Astrocyte (in vitro differentiated cells and primary cell): Measurements from ENCODE around the gene SUMF1. TPM values are rescaled to one million over a fixed set of nuclear protein-coding genes. Genes with fewer than 3 reads are reported as not detected.
"Not testable (repeated sequence)": the region's sequence is repeated elsewhere in the genome, so short reads cannot be mapped to it uniquely, and the experiment has no call there.

Experiments
- DNase-seq: peaks from one replicate; pipeline ENCODE4 v3.0.0-alpha.2; 2010; ENCODE audit warnings: low read depth
- FAIRE-seq: peaks from 2 replicates; lab custom pipeline; 2011; peaks lifted over from hg19 to GRCh38; lab: Jason Lieb, UNC
- H2AFZ ChIP-seq: 2 replicates; pipeline ENCODE4 v1.6.0; 2012; ENCODE audit warnings: low read depth, low read length, inconsistent platforms
- H3K27ac ChIP-seq: 2 replicates; pipeline ENCODE4 v1.5.1; 2011; ENCODE audit warnings: low read depth, low read length, inconsistent platforms
- H3K27me3 ChIP-seq: 2 replicates; pipeline ENCODE4 v1.6.0; 2011; ENCODE audit warnings: low read length, inconsistent platforms; ENCODE audit not compliant: insufficient read depth
- H3K36me3 ChIP-seq: 2 replicates; pipeline ENCODE4 v1.5.1; 2011; ENCODE audit warnings: low read length, inconsistent platforms; ENCODE audit not compliant: insufficient read depth
- H3K4me1 ChIP-seq: 2 replicates; pipeline ENCODE4 v1.5.1; 2011; ENCODE audit warnings: low read length, inconsistent platforms; ENCODE audit not compliant: insufficient read depth
- H3K4me2 ChIP-seq: 2 replicates; pipeline ENCODE4 v1.6.0; 2012; ENCODE audit warnings: low read length, inconsistent platforms
- H3K4me3 ChIP-seq: 2 replicates; pipeline ENCODE4 v1.5.1; 2011; ENCODE audit warnings: low read depth, mild to moderate bottlenecking, low read length, inconsistent platforms; ENCODE audit not compliant: insufficient read depth
- H3K79me2 ChIP-seq: 2 replicates; pipeline ENCODE4 v1.6.0; 2012; ENCODE audit warnings: mild to moderate bottlenecking, low read length, inconsistent platforms; ENCODE audit not compliant: insufficient read depth
- H3K9ac ChIP-seq: 2 replicates; pipeline ENCODE4 v1.6.0; 2012; ENCODE audit warnings: mild to moderate bottlenecking, low read length, inconsistent platforms
- H3K9me3 ChIP-seq: 2 replicates; pipeline ENCODE4 v1.5.1; 2012; ENCODE audit warnings: low read depth, mild to moderate bottlenecking, low read length, inconsistent platforms; ENCODE audit not compliant: insufficient read depth
- H4K20me1 ChIP-seq: 2 replicates; pipeline ENCODE4 v1.6.0; 2012; ENCODE audit warnings: low read length, inconsistent platforms; ENCODE audit not compliant: insufficient read depth
- H3K27ac Mint-ChIP-seq: one replicate; pipeline ENCODE4 v1.8.0; 2021; ENCODE audit warnings: mild to moderate bottlenecking, mixed read lengths; ENCODE audit not compliant: unreplicated experiment
- H3K27me3 Mint-ChIP-seq: one replicate; pipeline ENCODE4 v1.8.0; 2021; ENCODE audit warnings: low read depth, mixed read lengths; ENCODE audit not compliant: unreplicated experiment
- H3K36me3 Mint-ChIP-seq: one replicate; pipeline ENCODE4 v1.8.0; 2021; ENCODE audit warnings: low read depth, mixed read lengths; ENCODE audit not compliant: unreplicated experiment
- H3K4me1 Mint-ChIP-seq: one replicate; pipeline ENCODE4 v1.8.0; 2021; ENCODE audit warnings: low read depth, mixed read lengths; ENCODE audit not compliant: unreplicated experiment
- H3K4me3 Mint-ChIP-seq: one replicate; pipeline ENCODE4 v1.8.0; 2021; ENCODE audit warnings: mild to moderate bottlenecking, moderate library complexity, mixed read lengths; ENCODE audit not compliant: unreplicated experiment
- H3K9me3 Mint-ChIP-seq: one replicate; pipeline ENCODE4 v1.8.0; 2021; ENCODE audit warnings: mild to moderate bottlenecking, mixed read lengths; ENCODE audit not compliant: unreplicated experiment
- EZH2 ChIP-seq: IDR thresholded peaks from 2 replicates; pipeline ENCODE4 v1.6.1; 2012; ENCODE audit warnings: mild to moderate bottlenecking, low read length, inconsistent platforms; ENCODE audit not compliant: insufficient read depth
- total RNA-seq: library from RNA; stranded (reverse); gene quantifications from 2 replicates; pipeline ENCODE4 v1.2.1, GENCODE V29; 2021
- TF ChIP-seq, protein P1 (sequence below): IDR thresholded peaks from 2 replicates; pipeline ENCODE4 v1.5.1; 2011; ENCODE audit warnings: low read depth, mild to moderate bottlenecking, inconsistent platforms, low read length, moderate library complexity; ENCODE audit not compliant: insufficient read depth

The SUMF1 gene
- total RNA-seq, 1 donor from 2014 or later = 17.4 TPM

- no peak overlapping the region for H2AFZ ChIP-seq
- no peak overlapping the region for H3K9ac ChIP-seq
- no peak overlapping the region for H3K4me2 ChIP-seq
- Mint-ChIP-seq H3K27ac (no peak overlapping the region), H3K4me1 (peaks cover 2% of the 10 kb centered on the region), H3K9me3 (no peaks in the 10 kb centered on the region), H3K27me3 (no peaks in the 10 kb centered on the region), H3K4me3 (no peak overlapping the region), H3K36me3 (no peaks in the 10 kb centered on the region)
- TF ChIP-seq EZH2 = no peak
- TF ChIP-seq, protein P1, sequence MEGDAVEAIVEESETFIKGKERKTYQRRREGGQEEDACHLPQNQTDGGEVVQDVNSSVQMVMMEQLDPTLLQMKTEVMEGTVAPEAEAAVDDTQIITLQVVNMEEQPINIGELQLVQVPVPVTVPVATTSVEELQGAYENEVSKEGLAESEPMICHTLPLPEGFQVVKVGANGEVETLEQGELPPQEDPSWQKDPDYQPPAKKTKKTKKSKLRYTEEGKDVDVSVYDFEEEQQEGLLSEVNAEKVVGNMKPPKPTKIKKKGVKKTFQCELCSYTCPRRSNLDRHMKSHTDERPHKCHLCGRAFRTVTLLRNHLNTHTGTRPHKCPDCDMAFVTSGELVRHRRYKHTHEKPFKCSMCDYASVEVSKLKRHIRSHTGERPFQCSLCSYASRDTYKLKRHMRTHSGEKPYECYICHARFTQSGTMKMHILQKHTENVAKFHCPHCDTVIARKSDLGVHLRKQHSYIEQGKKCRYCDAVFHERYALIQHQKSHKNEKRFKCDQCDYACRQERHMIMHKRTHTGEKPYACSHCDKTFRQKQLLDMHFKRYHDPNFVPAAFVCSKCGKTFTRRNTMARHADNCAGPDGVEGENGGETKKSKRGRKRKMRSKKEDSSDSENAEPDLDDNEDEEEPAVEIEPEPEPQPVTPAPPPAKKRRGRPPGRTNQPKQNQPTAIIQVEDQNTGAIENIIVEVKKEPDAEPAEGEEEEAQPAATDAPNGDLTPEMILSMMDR = no peak
- no peaks in the 10 kb centered on the region for H3K36me3 ChIP-seq
- no peaks in the 10 kb centered on the region for H3K79me2 ChIP-seq
- H3K4me1 ChIP-seq = no peaks in the 10 kb centered on the region
- H3K9me3 ChIP-seq = no peaks in the 10 kb centered on the region
- H4K20me1 ChIP-seq = no peaks in the 10 kb centered on the region
- H3K27ac ChIP-seq = no peak overlapping the region
- DNase-seq (no peak), FAIRE-seq (no peak)
- no peak overlapping the region for H3K4me3 ChIP-seq
- no peaks in the 10 kb centered on the region for H3K27me3 ChIP-seq
Observed at GRCh38 chr3:4460334-4460733, 6.7 kb downstream of the SUMF1 start.

DNA sequence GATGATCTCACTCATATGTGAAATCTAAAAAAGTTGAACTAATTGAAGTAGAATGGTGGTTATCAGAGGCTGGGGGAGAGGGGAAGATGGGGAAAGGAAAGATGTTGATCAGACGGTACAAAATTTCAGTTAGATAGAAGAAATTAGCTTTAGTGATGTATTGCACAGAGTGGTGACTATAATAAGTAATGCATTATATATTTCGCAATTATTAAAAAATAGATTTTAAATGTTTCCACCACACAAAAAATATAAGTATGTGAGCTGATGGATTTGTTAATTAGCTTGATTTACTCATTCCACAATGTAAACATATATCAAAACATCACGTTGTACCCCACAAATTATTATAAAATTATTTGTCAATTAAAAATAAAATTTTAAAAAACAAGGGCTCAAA is 8.1 kb downstream of the SUMF1 start:
- Histone ChIP-seq H3K4me1 (no peaks in the 10 kb centered on the region), H3K79me2 (no peaks in the 10 kb centered on the region), H3K27me3 (no peaks in the 10 kb centered on the region), H2AFZ (no peak overlapping the region), H3K27ac (no peak overlapping the region), H3K4me3 (no peak overlapping the region), H3K9me3 (no peaks in the 10 kb centered on the region), H4K20me1 (no peaks in the 10 kb centered on the region), H3K36me3 (no peaks in the 10 kb centered on the region), H3K9ac (no peak overlapping the region), H3K4me2 (no peak overlapping the region)
- H3K4me3 Mint-ChIP-seq = no peak overlapping the region
- DNase-seq (no peak), FAIRE-seq (no peak)
- H3K36me3 Mint-ChIP-seq = no peaks in the 10 kb centered on the region
- H3K27me3 Mint-ChIP-seq = no peaks in the 10 kb centered on the region
- H3K9me3 Mint-ChIP-seq = no peaks in the 10 kb centered on the region
- H3K4me1 Mint-ChIP-seq = peaks cover 2% of the 10 kb centered on the region
- no peak for TF ChIP-seq EZH2
- TF ChIP-seq, protein P1 = no peak
- H3K27ac Mint-ChIP-seq = no peak overlapping the region

GRCh38 chr3:4456780-4457179 is 10.3 kb downstream of the SUMF1 start:
- not testable (repeated sequence) for H3K9ac ChIP-seq, H3K27me3 ChIP-seq, H3K4me1 ChIP-seq, H3K4me3 ChIP-seq, H3K36me3 Mint-ChIP-seq, H3K79me2 ChIP-seq, H3K27ac Mint-ChIP-seq, H2AFZ ChIP-seq, H3K4me2 ChIP-seq, FAIRE-seq, H3K27ac ChIP-seq, H3K4me3 Mint-ChIP-seq, H3K9me3 ChIP-seq, H4K20me1 ChIP-seq, H3K4me1 Mint-ChIP-seq, DNase-seq, H3K27me3 Mint-ChIP-seq, H3K36me3 ChIP-seq, H3K9me3 Mint-ChIP-seq
